GM12864 (cell line): ENCODE measurements around the gene CACNA1C.

Experiments
- DNase-seq: peaks from one replicate; pipeline ENCODE4 v3.0.0-alpha.2; 2011; ENCODE audit warnings: low read depth
- H3K4me3 ChIP-seq: 2 replicates; pipeline ENCODE4 v1.5.1; 2011; ENCODE audit warnings: mild to moderate bottlenecking, low read depth, low read length, control low read depth
- CTCF ChIP-seq: IDR thresholded peaks from 2 replicates; pipeline ENCODE4 v1.5.1; 2011; ENCODE audit warnings: low read depth, mild to moderate bottlenecking, moderate library complexity, low read length, control low read depth, inconsistent platforms; ENCODE audit errors: missing control alignments

CACNA1C gene

GRCh38 chr12:2743478-2743877 lies 690.7 kb downstream of the CACNA1C start:
- TF ChIP-seq CTCF: no peak
- no peak for DNase-seq
- no peak overlapping the region for H3K4me3 ChIP-seq

- TF ChIP-seq CTCF: no peak
- DNase-seq: no peak
- no peak overlapping the region for H3K4me3 ChIP-seq
These were observed 692.9 kb downstream of the CACNA1C start for GRCh38 chr12:2745655-2746054.
